Adrenal gland (tissue), 12 donors: ENCODE measurements around the gene CADM1. TPM values are rescaled to one million over a fixed set of nuclear protein-coding genes. Genes with fewer than 3 reads are reported as not detected.

Source experiments
- DNase-seq, 7 donors: peaks; one replicate each; pipeline ENCODE4 v3.0.0-alpha.2; 2019 to 2020
- H3K27ac ChIP-seq, 5 donors: fragments of 200-600 bp; sonication (generic) in 4 of 5; 1 replicate in 3 of 5; 2 replicates in 2 of 5; pipeline versions ENCODE4 v1.5.1 to v1.8.0; 2016 to 2020; ENCODE audit warnings: mild to moderate bottlenecking in 1 of 5
- H3K27me3 ChIP-seq: fragments of 200-600 bp; 2 replicates; pipeline ENCODE4 v1.8.0; 2021
- H3K36me3 ChIP-seq, 2 donors: fragments of 200-600 bp; replicated peaks in 1 of 2; 1 replicate in 1 of 2; 2 replicates in 1 of 2; pipeline versions ENCODE4 v1.5.1 to v1.8.0; 2018 to 2022
- H3K4me1 ChIP-seq, 2 donors: fragments of 200-600 bp; replicated peaks in 1 of 2; 1 replicate in 1 of 2; 2 replicates in 1 of 2; pipeline versions ENCODE4 v1.5.1 to v1.8.0; 2018 to 2021
- H3K4me3 ChIP-seq, 4 donors: fragments of 200-600 bp; sonication (generic) in 3 of 4; one replicate each; pipeline ENCODE4 v1.5.1; 2016 to 2018
- H3K9me3 ChIP-seq, 3 donors: fragments of 200-600 bp; sonication (generic) in 1 of 3; replicated peaks in 1 of 3; 1 replicate in 2 of 3; 2 replicates in 1 of 3; pipeline versions ENCODE4 v1.5.1 to v1.8.0; 2016 to 2021
- CTCF ChIP-seq, 6 experiments: fragments of 450-650 bp in 4 of 6; fragments of 200-600 bp in 2 of 6; sonication (generic) in 1 of 6; IDR thresholded peaks; 1 replicate in 5 of 6; 2 replicates in 1 of 6; pipeline versions ENCODE4 v1.5.1 to v1.8.0; 2016 to 2021; ENCODE audit warnings: antibody characterized with exemption in 6 of 6, mild to moderate bottlenecking in 2 of 6, moderate library complexity in 1 of 6
- POLR2A ChIP-seq, 2 donors: fragments of 450-650 bp; IDR thresholded peaks; one replicate each; pipeline ENCODE4 v1.6.1; 2017; ENCODE audit warnings: antibody characterized with exemption in 2 of 2, mild to moderate bottlenecking in 2 of 2, moderate library complexity in 1 of 2
- WGBS, 4 donors: extraction: QIAGEN DNeasy Blood & Tissue Kit in 2 of 4; methylation state at CpG; one replicate each; pipeline versions ENCODE4 v1.1.5 to v1.1.7; 2013 to 2017; 5-methylcytosine and 5-hydroxymethylcytosine counted together
- intact Hi-C, 2 donors: fragments of 100-400 bp; cut with DNase I; formaldehyde crosslinking; loops; one replicate each; pipeline versions ENCODE4 v1.14.1 to v1.15.0; 2022 to 2023
- polyA plus RNA-seq, 3 donors: library from polyadenylated mRNA; stranded (reverse); fragments of 200-250 nt in 2 of 3; fragments of 350-450 nt in 1 of 3; fragmentation: Illumina TruSeq in 1 of 3; extraction: RNeasy Lipid Tissue Mini Kit (QIAGEN cat#74804) in 1 of 3; gene quantifications; one replicate each; pipeline ENCODE4 v1.2.3, GENCODE V29; 2013 to 2014
- total RNA-seq, 9 donors: library from RNA; depleted of rRNA in 4 of 9; stranded (reverse); fragments of >200 nt in 4 of 9; fragments of 120-200 nt in 1 of 9; fragmentation: NEBNext Ultra II Directional in 1 of 9; extraction: Animal tissue kit (Norgen Biotek cat#: 25700) in 1 of 9; gene quantifications; one replicate each; pipeline versions ENCODE4 v1.1.0 to v1.2.4, GENCODE V29; 2013 to 2023
- donor health status: healthy with polysubstance abuse.
- donor health status: Bipolar disorder and iron deficiency.
- donor health status: DM: yes; HTN: yes; CAD: no.
- donor health status: DM: no; HTN: no; CAD: no.
- donor health status: DM: no; HTN: no; CAD: no.
- donor health status: DM: yes; HTN: yes; CAD: no.

Gene CADM1
- total and polyA plus RNA-seq, 12 donors = 21.6 to 256 (median 39.8) TPM

- Histone ChIP-seq H3K36me3 (no peaks in the 10 kb centered on the region), H3K27me3 (no peaks in the 10 kb centered on the region), H3K4me1 (peaks cover 0 to 13% of the 10 kb centered on the region in 2 donors), H3K27ac (no peak overlapping the region), H3K4me3 (no peak overlapping the region), H3K9me3 (no peaks in the 10 kb centered on the region)
- intact Hi-C loops = no loop called here
- 66 to 76% (median 70%) methylated on average over 6 of the region's 6 CpGs for WGBS, 4 donors
- no peak for DNase-seq
- no peak for TF ChIP-seq POLR2A (IDR thresholded peaks at IDR 0.05)
- TF ChIP-seq CTCF (IDR thresholded peaks at IDR 0.05) = no peak
Measured at GRCh38 chr11:115166820-115167219, 337.4 kb downstream of the CADM1 start.

GRCh38 chr11:115164774-115165173, 339.4 kb downstream of the CADM1 start:
- Histone ChIP-seq H3K9me3 (no peaks in the 10 kb centered on the region), H3K4me3 (no peak overlapping the region), H3K27ac (no peak overlapping the region), H3K4me1 (peaks cover 0 to 13% of the 10 kb centered on the region in 2 donors), H3K36me3 (no peaks in the 10 kb centered on the region), H3K27me3 (no peaks in the 10 kb centered on the region)
- WGBS, 4 donors = 26 to 47% (median 33%) methylated on average over 6 of the region's 6 CpGs
- TF ChIP-seq CTCF (IDR thresholded peaks at IDR 0.05) = no peak
- intact Hi-C loops = no loop called here
- DNase-seq = peak; percentile 37 to 73 (median 60)

GRCh38 chr11:115162919-115163318, 341.3 kb downstream of the CADM1 start:
- no peak for DNase-seq

GRCh38 chr11:115161876-115162275, 342.3 kb downstream of the CADM1 start:
- Histone ChIP-seq H3K27me3 (no peaks in the 10 kb centered on the region), H3K4me1 (no peaks in the 10 kb centered on the region), H3K9me3 (no peaks in the 10 kb centered on the region), H3K4me3 (no peak overlapping the region), H3K27ac (no peak overlapping the region), H3K36me3 (no peaks in the 10 kb centered on the region)
- DNase-seq = no peak
- TF ChIP-seq POLR2A (IDR thresholded peaks at IDR 0.05) = no peak
- TF ChIP-seq CTCF (IDR thresholded peaks at IDR 0.05) = no peak
- WGBS, 4 donors = 83 to 87% (median 86%) methylated on average over 2 of the region's 2 CpGs
- intact Hi-C loops = no loop called here

More at GRCh38 chr11:115162919-115163318, 341.3 kb downstream of the CADM1 start:
- no peaks in the 10 kb centered on the region for H3K36me3 ChIP-seq
- TF ChIP-seq CTCF (IDR thresholded peaks at IDR 0.05) (no peak), POLR2A (IDR thresholded peaks at IDR 0.05) (no peak)
- no peak overlapping the region for H3K27ac ChIP-seq
- WGBS, 4 donors = 57 to 80% (median 74%) methylated on average over 2 of the region's 2 CpGs
- peaks cover 0 to 7% of the 10 kb centered on the region in 2 donors for H3K4me1 ChIP-seq
- H3K4me3 ChIP-seq = no peak overlapping the region
- H3K27me3 ChIP-seq = no peaks in the 10 kb centered on the region
- intact Hi-C loops = no loop called here
- no peaks in the 10 kb centered on the region for H3K9me3 ChIP-seq
